H1 (cell line): ENCODE measurements around the gene OR8D2. TPM values are rescaled to one million over a fixed set of nuclear protein-coding genes. Genes with fewer than 3 reads are reported as not detected.

Source experiments
- CTCF ChIA-PET: fragments of 300-600 bp; sonication (Branson Sonifier 250); formaldehyde crosslinking; loops from one replicate; lab custom pipeline; 2021; ENCODE audit not compliant: partially characterized antibody; lab: Charles Lee
- POLR2A ChIA-PET: fragments of 300-600 bp; sonication (Branson Sonifier 250); formaldehyde crosslinking; loops from one replicate; lab custom pipeline; 2021; ENCODE audit warnings: inconsistent platforms; ENCODE audit not compliant: partially characterized antibody; lab: Charles Lee
- DNase-seq, 2 experiments: peaks; one replicate each; pipeline versions ENCODE4 v3.0.0 to v3.0.0-alpha.2; 2010 to 2022; ENCODE audit warnings: low spot score in 2 of 2, low read depth in 1 of 2, mixed read lengths in 1 of 2
- FAIRE-seq: peaks from 2 replicates; lab custom pipeline; 2011; peaks lifted over from hg19 to GRCh38; lab: Jason Lieb, UNC
- H2AFZ ChIP-seq: 2 replicates; pipeline ENCODE4 v1.8.1; 2012; ENCODE audit warnings: low read length, inconsistent platforms
- H2AK5ac ChIP-seq: 2 replicates; pipeline ENCODE4 v1.6.1; 2013; ENCODE audit warnings: low read depth, low read length
- H2BK120ac ChIP-seq: replicated peaks from 2 replicates; pipeline ENCODE3; 2013; ENCODE audit warnings: low read depth, low read length, inconsistent platforms
- H2BK12ac ChIP-seq: 2 replicates; pipeline ENCODE4 v1.6.1; 2013; ENCODE audit warnings: low read depth, low read length
- H2BK15ac ChIP-seq: 2 replicates; pipeline ENCODE4 v1.6.1; 2013; ENCODE audit warnings: low read length
- H2BK20ac ChIP-seq: 2 replicates; pipeline ENCODE4 v1.6.1; 2013; ENCODE audit warnings: low read length
- H2BK5ac ChIP-seq: 2 replicates; pipeline ENCODE4 v1.6.1; 2013; ENCODE audit warnings: low read depth, low read length
- H3K14ac ChIP-seq: 2 replicates; pipeline ENCODE4 v1.6.1; 2013; ENCODE audit warnings: inconsistent platforms; ENCODE audit not compliant: insufficient read length
- H3K18ac ChIP-seq: 2 replicates; pipeline ENCODE4 v1.6.1; 2013; ENCODE audit warnings: low read length; ENCODE audit errors: extremely low read depth
- H3K23ac ChIP-seq: 2 replicates; pipeline ENCODE4 v1.6.1; 2013; ENCODE audit warnings: inconsistent platforms; ENCODE audit not compliant: insufficient read length
- H3K23me2 ChIP-seq: 2 replicates; pipeline ENCODE4 v1.6.1; 2013; ENCODE audit warnings: low read depth, low read length
- H3K27ac ChIP-seq: 2 replicates; pipeline ENCODE4 v1.6.1; 2011; ENCODE audit warnings: low read depth, low read length, inconsistent platforms
- H3K27me3 ChIP-seq, 4 experiments: replicated peaks in 1 of 4; 1 replicate in 1 of 4; 2 replicates in 3 of 4; pipeline versions ENCODE4 v1.6.1 to v1.8.1; 2011 to 2013; ENCODE audit warnings: low read length in 3 of 4, mild to moderate bottlenecking in 3 of 4, inconsistent platforms in 2 of 4, mixed read lengths in 2 of 4, moderate library complexity in 1 of 4; ENCODE audit not compliant: control insufficient read depth in 3 of 4, insufficient read depth in 3 of 4; ENCODE audit errors: extremely low read depth in 1 of 4
- H3K36me3 ChIP-seq, 4 experiments: 2 replicates each; pipeline versions ENCODE4 v1.6.1 to v1.8.1; 2011 to 2013; ENCODE audit warnings: mild to moderate bottlenecking in 4 of 4, low read length in 3 of 4, moderate library complexity in 2 of 4, control low read depth in 1 of 4, inconsistent platforms in 1 of 4; ENCODE audit not compliant: insufficient read depth in 4 of 4, control insufficient read depth in 2 of 4
- H3K4ac ChIP-seq: replicated peaks from 2 replicates; pipeline ENCODE3; 2013; ENCODE audit warnings: low read length, low read depth, mixed read lengths, inconsistent platforms; ENCODE audit not compliant: insufficient read length
- H3K4me1 ChIP-seq, 4 experiments: replicated peaks in 1 of 4; 1 replicate in 1 of 4; 2 replicates in 3 of 4; pipeline versions ENCODE4 v1.6.1 to v1.8.1; 2011 to 2013; ENCODE audit warnings: low read length in 3 of 4, inconsistent platforms in 2 of 4, mixed read lengths in 1 of 4; ENCODE audit not compliant: insufficient read depth in 4 of 4, control insufficient read depth in 3 of 4
- H3K4me2 ChIP-seq, 2 experiments: 2 replicates each; pipeline versions ENCODE4 v1.6.1 to v1.8.1; 2011 to 2013; ENCODE audit warnings: low read depth in 2 of 2, low read length in 2 of 2, control low read depth in 1 of 2, inconsistent platforms in 1 of 2, mild to moderate bottlenecking in 1 of 2; ENCODE audit not compliant: insufficient read depth in 1 of 2
- H3K4me3 ChIP-seq, 4 experiments: fragments of 200-600, 300-600 bp in 1 of 4; sonication (generic), shearing (Covaris generic), sonication (Bioruptor Twin) in 1 of 4; 2 replicates each; pipeline versions ENCODE4 v1.5.1 to v1.8.1; 2011 to 2016; ENCODE audit warnings: low read length in 4 of 4, low read depth in 3 of 4, control low read depth in 2 of 4, inconsistent platforms in 2 of 4, mild to moderate bottlenecking in 2 of 4, mixed read lengths in 1 of 4, moderate library complexity in 1 of 4; ENCODE audit not compliant: insufficient read depth in 2 of 4; ENCODE audit errors: extremely low read depth in 1 of 4
- H3K56ac ChIP-seq: replicated peaks from 2 replicates; pipeline ENCODE3; 2013; ENCODE audit warnings: low read depth, mild to moderate bottlenecking, mixed read lengths, low read length, inconsistent platforms; ENCODE audit not compliant: insufficient read length
- H3K79me1 ChIP-seq: 2 replicates; pipeline ENCODE4 v1.6.1; 2013; ENCODE audit warnings: low read depth, low read length, control low read depth
- H3K79me2 ChIP-seq, 2 experiments: 2 replicates each; pipeline versions ENCODE4 v1.6.1 to v1.8.1; 2012 to 2013; ENCODE audit warnings: low read length in 2 of 2, mild to moderate bottlenecking in 2 of 2, inconsistent platforms in 1 of 2; ENCODE audit not compliant: insufficient read depth in 2 of 2, control insufficient read depth in 1 of 2
- H3K9ac ChIP-seq, 4 experiments: replicated peaks in 1 of 4; 1 replicate in 1 of 4; 2 replicates in 3 of 4; pipeline versions ENCODE4 v1.6.1 to v1.8.1; 2011 to 2013; ENCODE audit warnings: low read depth in 3 of 4, low read length in 3 of 4, control low read depth in 2 of 4, mild to moderate bottlenecking in 2 of 4, moderate library complexity in 2 of 4, inconsistent platforms in 1 of 4; ENCODE audit errors: extremely low read depth in 1 of 4
- H3K9me3 ChIP-seq, 2 experiments: 2 replicates each; pipeline versions ENCODE4 v1.6.1 to v1.8.1; 2012 to 2013; ENCODE audit warnings: mild to moderate bottlenecking in 2 of 2, moderate library complexity in 2 of 2, control low read depth in 1 of 2, inconsistent platforms in 1 of 2, low read depth in 1 of 2, low read length in 1 of 2, mixed read lengths in 1 of 2; ENCODE audit not compliant: insufficient read depth in 2 of 2
- H4K20me1 ChIP-seq, 2 experiments: replicated peaks in 1 of 2; 2 replicates each; pipeline versions ENCODE3 to v1.8.1; 2011 to 2013; ENCODE audit warnings: inconsistent platforms in 2 of 2, low read length in 2 of 2, mild to moderate bottlenecking in 1 of 2; ENCODE audit not compliant: insufficient read depth in 2 of 2, control insufficient read depth in 1 of 2
- H4K5ac ChIP-seq: 2 replicates; pipeline ENCODE4 v1.6.1; 2013; ENCODE audit warnings: low read length, low read depth, mixed read lengths, inconsistent platforms; ENCODE audit not compliant: insufficient read length
- H4K8ac ChIP-seq: 2 replicates; pipeline ENCODE4 v1.8.0; 2013; ENCODE audit warnings: mild to moderate bottlenecking, moderate library complexity, low read length, inconsistent platforms; ENCODE audit not compliant: insufficient read depth; ENCODE audit errors: extremely low read depth
- H4K91ac ChIP-seq: replicated peaks from 2 replicates; pipeline ENCODE3; 2013; ENCODE audit warnings: low read length, mixed read lengths, inconsistent platforms; ENCODE audit not compliant: insufficient read length
- HDAC6 ChIP-seq: IDR thresholded peaks from one replicate; pipeline ENCODE4 v1.7.1; 2012; ENCODE audit warnings: low read depth, mild to moderate bottlenecking, inconsistent platforms, low read length, moderate library complexity
- KDM5A ChIP-seq: fragments of 200-600 bp; IDR thresholded peaks from 2 replicates; pipeline ENCODE4 v1.7.1; 2012; ENCODE audit warnings: mild to moderate bottlenecking, low read length, inconsistent platforms, mixed read lengths
- RAD21 ChIP-seq, 2 experiments: IDR thresholded peaks in 1 of 2; conservative IDR thresholded peaks in 1 of 2; 2 replicates each; pipeline ENCODE4 v1.6.1; 2011; ENCODE audit warnings: low read depth in 2 of 2, low read length in 2 of 2, improper control_type of control experiment in 1 of 2, inconsistent platforms in 1 of 2, mild to moderate bottlenecking in 1 of 2, moderate library complexity in 1 of 2
- WGBS, 2 experiments: shearing (Covaris generic) in 1 of 2; methylation state at CpG; one replicate each; pipeline versions ENCODE4 v1.1.6 to v1.1.7; 2013 to 2015; ENCODE audit warnings: low lambda C conversion rate in 2 of 2, mixed read lengths in 2 of 2, inconsistent platforms in 1 of 2, low coverage in 1 of 2, missing lambda C conversion rate in 1 of 2; ENCODE audit not compliant: insufficient replicate concordance in 2 of 2, insufficient coverage in 1 of 2, insufficient read length in 1 of 2; ENCODE audit errors: extremely low coverage in 1 of 2, missing lambda C conversion rate in 1 of 2; 5-methylcytosine and 5-hydroxymethylcytosine counted together
- polyA plus RNA-seq, 7 experiments: library from polyadenylated mRNA; depleted of rRNA in 3 of 7; stranded (reverse) in 5 of 7; unstranded in 2 of 7; fragments of >200 nt in 5 of 7; fragments of 200-250 nt in 2 of 7; gene quantifications; 1 replicate in 5 of 7; 2 replicates in 1 of 7; 4 replicates in 1 of 7; pipeline versions ENCODE4 v1.2.1 to v1.2.3, GENCODE V29; 2011 to 2013; ENCODE audit warnings: missing spikeins in 2 of 7, mixed read lengths in 2 of 7
- total RNA-seq: library from RNA; stranded (reverse); fragmentation: NEBNext Ultra II Directional; extraction: Animal tissue kit (Norgen Biotek cat#: 25700); gene quantifications from 2 replicates; pipeline ENCODE4 v1.2.1, GENCODE V29; 2021

Gene OR8D2
- total and polyA plus RNA-seq, 2 of the 8 experiments (the other 6 are each of a cell fraction or from before 2014, with no cell fraction given) = not detected

DNA sequence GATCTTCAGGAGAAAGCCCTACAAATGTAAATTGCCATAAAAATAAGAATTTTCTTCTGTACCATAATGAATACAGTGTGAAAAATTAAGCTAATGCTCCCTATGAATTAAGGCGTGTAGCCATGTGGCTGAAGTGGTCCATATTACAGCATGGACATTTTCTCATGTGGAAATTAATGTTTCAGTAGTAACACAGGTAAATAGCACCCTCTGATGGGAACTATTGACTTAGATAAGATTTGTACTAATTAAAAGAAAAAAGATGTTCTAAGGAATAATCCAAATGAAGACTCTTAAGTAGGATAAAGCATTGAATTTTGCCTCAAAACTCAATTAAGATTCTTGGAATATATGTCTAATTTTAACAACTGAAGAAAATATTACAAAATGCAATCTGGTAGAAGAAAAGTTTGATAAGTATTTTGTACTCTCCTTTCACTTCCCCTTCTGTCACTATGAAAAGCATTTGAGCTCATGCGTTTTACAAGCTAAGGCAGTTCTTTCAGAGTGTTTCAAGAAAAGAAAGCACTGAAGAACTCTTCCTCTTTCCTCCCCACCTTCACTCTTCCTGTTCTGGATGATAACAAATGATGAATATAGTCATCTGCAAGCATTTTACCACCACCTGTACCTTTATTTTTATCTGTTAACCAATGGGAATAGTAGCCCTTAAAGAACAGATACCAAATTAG is 9.9 kb upstream of the OR8D2 start:
- no peak overlapping the region for H2BK15ac ChIP-seq
- no peak overlapping the region for H2AK5ac ChIP-seq
- no peaks in the 10 kb centered on the region for H3K4me1 ChIP-seq
- no peaks in the 10 kb centered on the region for H4K20me1 ChIP-seq
- H3K23ac ChIP-seq = no peak overlapping the region
- no peak overlapping the region for H2BK5ac ChIP-seq
- no peak overlapping the region for H4K8ac ChIP-seq
- H2BK20ac ChIP-seq = no peak overlapping the region
- peak; percentile 4 to 17; a peak in 1 of 4 replicates for TF ChIP-seq RAD21 (IDR thresholded peaks at IDR 0.05 in 1 of 2, conservative IDR thresholded peaks at IDR 0.05 in 1 of 2; ENCODE audit: low read depth in 2 of 2, low read length in 2 of 2)
- TF ChIP-seq HDAC6 = no peak
- TF ChIP-seq KDM5A = no peak
- H3K79me2 ChIP-seq = no peaks in the 10 kb centered on the region
- H3K23me2 ChIP-seq = no peaks in the 10 kb centered on the region
- FAIRE-seq = no peak
- no peak overlapping the region for H3K4me3 ChIP-seq
- no peak overlapping the region for H3K56ac ChIP-seq
- no peak overlapping the region for H3K18ac ChIP-seq
- 100% methylated on average over 2 of the region's 2 CpGs; no CpG with 5 or more reads in 1 of the 2 experiments for WGBS, 2 experiments
- no peak overlapping the region for H4K91ac ChIP-seq
- no peak overlapping the region for H3K14ac ChIP-seq
- H2BK12ac ChIP-seq = no peak overlapping the region
- no peak overlapping the region for H2AFZ ChIP-seq
- no peak overlapping the region for H2BK120ac ChIP-seq
- no peak for DNase-seq
- H3K27me3 ChIP-seq = no peaks in the 10 kb centered on the region
- peaks cover 0 to 6% (median 0%) of the 10 kb centered on the region in 4 experiments; a peak in 2 of 8 replicates for H3K36me3 ChIP-seq
- H3K4ac ChIP-seq = no peak overlapping the region
- no peak overlapping the region for H3K9ac ChIP-seq
- no peak overlapping the region for H3K27ac ChIP-seq
- CTCF ChIA-PET = interaction anchor here (0.6 kb wide), 1 partner anchor 190 kb away, joined by 5 read pairs; no protein-coding TSS in a partner anchor
- no peak overlapping the region for H4K5ac ChIP-seq
- POLR2A ChIA-PET = no interaction called here
- peaks cover 6 to 15% of the 10 kb centered on the region in 2 experiments for H3K9me3 ChIP-seq
- H3K4me2 ChIP-seq = no peak overlapping the region
- H3K79me1 ChIP-seq = no peaks in the 10 kb centered on the region
